ENCODE results near the gene TMEM135.
A peak's percentile ranks its signal among the peaks of the same experiment; 100 is the strongest.

TMEM135 gene

DNA sequence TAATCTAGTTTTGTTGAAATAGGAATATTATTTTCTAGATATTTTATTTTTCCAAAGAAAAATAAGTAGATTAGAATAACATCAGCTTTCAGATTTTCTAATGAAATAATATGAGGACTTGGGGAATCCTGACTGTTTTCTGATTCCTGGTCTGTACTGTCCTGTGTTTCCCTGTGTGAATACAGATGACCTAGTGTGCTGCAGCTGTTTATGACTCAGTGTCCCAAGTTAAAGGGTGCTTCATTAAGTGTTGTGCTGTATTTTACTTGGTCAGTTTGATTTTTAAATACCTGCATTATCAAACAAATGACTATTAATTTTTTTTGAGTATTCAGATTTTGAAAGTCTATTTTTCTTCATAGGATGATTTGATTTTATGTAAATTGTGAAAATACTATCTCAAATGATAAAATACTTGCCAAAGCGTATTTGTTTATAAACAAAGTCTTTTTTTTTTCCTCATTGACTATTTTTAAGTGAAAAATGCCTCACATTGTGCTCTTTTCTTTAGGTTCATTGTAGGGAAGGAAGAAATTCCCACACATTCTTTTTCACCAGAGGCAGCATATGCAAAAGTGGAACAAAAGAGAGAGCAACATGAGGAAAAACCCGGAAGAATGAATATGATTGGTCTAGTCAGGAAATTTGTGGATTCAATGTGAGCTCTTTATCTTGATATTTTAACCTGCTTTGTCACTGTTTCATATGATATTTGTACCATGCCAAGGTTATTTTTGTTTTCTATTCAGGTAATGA is 264.2 kb downstream of the TMEM135 start:
- DNase-seq (ENCODE audit: low read depth in 3 of 3) = no peak

DNA sequence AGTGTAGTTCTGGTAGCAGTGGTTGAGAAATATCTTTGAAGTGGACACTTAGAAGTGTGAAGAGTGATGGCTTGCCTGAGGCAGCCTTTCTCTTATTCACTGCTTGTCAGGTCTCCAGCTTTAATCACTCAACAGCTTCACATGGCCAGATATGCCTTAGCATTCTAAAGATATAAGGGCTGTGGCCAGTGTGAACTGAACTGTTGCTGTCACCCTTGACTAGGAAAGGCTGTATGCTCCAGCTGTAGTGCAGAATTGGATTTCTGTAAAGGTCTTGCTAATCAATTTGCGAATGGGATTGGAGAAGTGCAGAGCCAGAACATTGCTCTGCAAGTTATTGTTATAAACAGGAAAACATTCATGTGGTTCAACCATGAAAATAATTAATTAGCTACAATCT is 266.7 kb downstream of the TMEM135 start:
- DNase-seq (ENCODE audit: low read depth in 3 of 3) = no peak

DNA sequence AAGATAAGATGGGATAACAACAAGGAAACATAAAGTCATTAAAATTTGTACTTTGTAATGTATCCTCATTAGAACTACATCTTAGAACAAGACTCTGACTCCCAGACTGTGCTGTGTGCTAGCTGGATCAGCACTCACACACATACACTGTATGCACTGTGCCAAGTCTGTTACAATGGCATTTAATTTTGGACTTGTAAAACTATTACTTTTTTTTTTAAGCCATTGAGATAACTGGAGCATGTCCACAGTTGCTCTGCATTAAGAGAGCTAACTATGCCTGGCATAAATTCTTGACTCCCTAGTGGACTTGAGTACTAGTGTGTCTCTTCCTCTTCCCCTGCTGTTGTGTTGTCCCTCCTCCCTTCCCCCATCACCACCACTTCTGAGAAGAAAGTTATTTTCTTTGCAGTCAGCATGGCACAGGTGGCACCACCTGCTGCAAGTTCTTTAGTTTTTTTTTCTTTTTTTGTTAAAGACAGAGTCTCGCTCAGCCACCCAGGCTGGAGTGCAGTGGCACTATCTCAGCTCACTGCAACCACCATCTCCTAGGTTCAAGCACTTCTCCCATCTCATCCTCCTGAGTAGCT is 268.6 kb downstream of the TMEM135 start:
- no peak for DNase-seq (ENCODE audit: low read depth in 3 of 3)

DNA sequence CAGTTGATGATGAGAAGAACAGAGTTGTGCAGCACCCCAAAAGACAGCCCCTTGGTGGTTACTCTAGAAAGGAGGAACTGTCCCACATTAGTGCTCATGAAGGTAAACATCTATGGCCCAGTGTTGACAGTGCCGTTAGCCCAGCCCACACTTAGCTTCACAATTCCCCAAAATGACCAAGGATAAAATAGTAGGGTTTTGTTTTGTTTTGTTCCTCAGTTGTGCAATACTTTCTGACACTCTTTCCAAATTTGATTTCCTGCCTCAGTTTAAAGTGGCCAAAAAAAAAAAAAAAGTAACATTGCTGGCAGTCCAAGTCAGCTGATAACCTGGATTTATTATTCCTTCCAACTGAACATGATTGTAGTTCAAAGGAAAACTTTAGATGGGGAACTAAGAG is 269.4 kb downstream of the TMEM135 start:
- DNase-seq (ENCODE audit: low read depth in 3 of 3) = no peak

DNA sequence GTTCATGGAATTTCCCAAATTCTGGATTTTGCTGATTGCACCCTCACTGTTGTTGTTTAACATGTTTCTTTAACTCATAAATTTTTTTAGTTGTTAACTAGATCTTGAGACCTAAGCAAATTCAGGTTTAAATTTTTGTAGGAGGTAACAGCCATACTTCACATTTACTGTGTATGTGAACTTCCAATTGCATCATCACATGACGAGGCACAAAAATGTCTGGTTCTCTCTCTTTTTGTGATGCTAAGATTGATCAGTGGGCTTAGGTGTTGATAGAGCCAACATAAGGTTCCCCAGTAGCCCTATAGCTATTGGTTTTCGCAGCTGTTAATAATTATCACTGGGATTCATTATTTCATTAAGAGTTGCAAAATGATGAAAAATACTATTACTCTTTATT is 277.5 kb downstream of the TMEM135 start:
- DNase-seq (ENCODE audit: low read depth in 3 of 3) = no peak

DNA sequence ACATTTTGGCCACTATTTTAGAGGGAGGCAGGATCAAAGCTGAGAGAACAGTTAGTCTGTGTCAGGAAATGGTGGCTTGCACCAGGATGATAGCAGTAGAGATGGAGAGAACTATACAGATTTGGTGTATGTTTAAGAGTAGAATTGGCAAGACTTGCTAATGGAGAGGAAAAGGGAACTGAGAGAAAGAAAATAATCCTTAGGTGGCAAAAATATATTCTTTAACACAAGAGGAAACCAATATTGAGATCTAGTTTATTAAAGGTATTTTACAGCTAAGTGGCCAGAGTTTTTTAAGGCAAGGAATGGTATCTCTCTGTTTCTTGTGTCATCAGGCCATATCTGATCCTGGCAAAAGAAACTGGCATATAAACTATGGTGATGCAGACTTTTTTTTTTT is 278.8 kb downstream of the TMEM135 start:
- DNase-seq (ENCODE audit: low read depth in 3 of 3) = no peak

DNA sequence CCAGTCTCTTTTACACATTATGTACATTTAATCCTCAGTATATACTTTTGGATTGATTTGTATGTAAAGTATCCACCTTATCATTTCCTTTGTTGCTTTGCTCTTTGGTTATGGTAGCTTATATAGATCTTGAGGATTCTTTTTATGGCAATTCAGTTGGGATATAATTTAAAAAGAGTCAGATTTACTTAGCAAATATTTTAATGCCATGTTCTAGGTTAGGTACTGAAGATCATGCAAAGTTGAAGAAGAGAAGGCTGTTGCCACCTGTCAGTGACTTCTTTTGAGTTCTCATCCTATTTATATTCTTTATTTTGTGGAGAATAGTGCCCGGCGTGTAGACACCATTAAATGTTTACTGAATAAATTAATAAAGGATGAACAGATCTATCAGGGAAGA is 279.7 kb downstream of the TMEM135 start:
- no peak for DNase-seq (ENCODE audit: low read depth in 3 of 3)

DNA sequence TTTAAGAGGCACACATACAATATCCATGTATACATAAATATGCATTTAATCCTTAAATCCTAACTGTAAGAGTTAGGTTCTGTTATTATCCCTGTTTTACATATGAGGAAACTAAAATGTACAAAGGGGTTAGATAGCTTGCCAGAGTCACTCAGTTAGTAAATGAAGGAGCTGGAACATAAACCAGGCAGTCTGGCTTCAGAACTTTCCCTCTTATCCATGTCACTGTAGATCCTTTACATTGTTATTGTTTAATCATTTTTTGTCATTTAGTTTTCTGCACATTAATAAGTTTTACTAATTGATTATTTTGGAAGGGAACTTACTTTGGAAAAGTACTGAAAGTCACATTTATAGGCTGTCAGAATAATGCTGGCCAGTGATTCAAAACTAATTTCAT is 282.4 kb downstream of the TMEM135 start:
- no peak for DNase-seq (ENCODE audit: low read depth in 3 of 3)

DNA sequence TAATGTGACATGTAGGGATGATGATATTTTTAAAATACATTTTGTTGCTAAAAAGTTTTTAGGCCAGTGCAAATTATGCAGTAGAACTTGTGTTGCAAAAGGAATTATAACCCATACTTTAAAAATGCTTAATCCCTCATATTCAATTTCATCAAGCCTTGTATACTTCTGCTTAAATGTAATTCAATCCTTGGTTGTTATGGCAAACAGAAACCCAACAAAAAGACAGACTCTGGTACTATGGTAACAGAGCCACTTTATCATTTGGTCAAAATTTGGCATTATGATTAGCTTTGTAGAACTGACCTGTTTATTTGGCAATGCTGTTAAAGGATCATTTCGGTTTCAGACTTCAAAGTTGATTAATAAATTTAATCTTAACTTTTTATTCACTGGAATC is 284.8 kb downstream of the TMEM135 start:
- DNase-seq (ENCODE audit: low read depth in 3 of 3) = no peak

DNA sequence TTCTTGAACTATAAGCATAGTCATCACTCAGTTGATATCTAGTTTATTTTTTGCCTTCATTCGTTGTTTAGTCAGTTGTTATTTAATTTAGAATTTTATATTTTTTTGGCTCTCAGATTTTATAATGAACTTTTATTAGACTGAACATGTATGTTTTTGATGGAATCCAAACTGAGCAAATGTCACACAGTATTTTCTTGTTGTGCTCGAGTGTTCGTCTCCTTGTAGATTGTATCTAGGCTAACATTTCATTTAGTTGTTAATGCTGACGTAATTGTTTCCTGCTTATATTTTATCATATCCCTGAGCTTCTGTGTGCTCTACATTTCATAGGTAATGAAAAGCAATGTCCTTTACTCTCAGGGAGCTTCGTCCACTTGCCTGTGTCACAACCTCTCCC is 286.2 kb downstream of the TMEM135 start:
- DNase-seq (ENCODE audit: low read depth in 3 of 3) = no peak

DNA sequence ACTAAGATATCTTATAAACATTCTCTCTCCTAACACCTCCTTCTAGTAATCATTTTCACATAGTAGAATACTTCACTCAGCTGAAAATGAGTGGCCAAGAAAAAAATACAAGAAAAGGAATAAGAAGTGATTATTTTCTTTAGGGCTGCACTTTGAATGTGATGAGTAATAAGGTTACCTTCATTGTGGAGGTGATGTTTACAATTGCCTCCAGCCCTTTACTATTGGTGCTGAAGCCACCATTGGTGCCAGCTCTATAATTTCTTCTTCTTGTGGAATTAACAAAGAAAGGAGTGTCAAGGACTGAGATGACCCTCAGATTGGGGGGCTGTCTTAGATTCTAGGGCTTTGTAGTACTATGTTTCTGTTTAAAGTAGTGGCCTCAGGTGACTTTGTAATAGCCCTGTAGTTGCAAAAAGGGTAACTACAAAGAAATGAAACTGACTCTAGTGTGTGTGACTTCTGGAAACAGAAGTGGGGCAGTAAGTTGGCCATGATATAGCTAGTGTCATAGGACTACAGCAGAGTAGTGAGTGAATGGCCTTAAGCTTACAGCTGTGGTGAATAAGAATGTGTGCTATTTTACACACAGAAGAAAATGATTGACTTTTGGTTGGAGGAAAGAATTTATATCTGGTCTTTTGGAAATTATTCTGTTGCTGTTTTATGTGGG is 287.2 kb downstream of the TMEM135 start:
- no peak for DNase-seq (ENCODE audit: low read depth in 3 of 3)

DNA sequence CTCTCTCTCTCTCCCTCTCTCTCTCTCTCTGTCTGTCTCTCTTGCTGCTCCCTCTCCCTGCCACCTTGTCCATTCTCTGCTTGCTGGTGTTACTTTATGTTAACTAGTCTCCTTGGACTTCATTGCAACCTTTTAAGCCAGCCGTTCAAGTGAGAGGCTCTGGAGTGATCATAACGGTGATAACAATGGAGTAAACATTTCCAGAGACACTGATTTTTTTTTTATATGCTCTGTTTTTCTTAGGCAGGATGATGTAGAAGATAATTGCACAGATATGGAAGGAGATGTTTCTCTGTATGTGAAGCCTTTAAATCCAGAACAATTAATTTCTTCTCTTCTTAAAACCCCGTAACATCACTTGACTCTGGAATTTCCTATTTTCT is 287.7 kb downstream of the TMEM135 start:
- DNase-seq (ENCODE audit: low read depth in 3 of 3) = no peak

DNA sequence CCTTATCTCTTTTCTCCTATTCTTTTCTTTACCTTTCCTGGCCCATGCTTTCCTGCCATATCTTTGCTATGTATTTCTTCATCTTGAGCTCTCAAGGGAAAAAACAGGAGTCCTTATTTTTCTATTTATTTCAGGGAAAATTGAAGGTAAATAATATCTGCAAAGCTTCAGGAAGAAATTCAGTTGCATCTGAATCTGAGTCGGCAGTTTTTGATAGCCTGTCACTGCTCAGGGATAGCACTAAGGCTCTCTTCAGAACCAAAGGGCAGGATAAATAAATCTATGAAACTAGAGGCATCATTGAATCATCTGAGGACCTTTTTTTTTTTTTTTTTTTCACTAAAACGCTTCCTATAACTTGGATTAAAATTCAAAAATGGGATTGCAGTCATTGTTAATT is 288.9 kb downstream of the TMEM135 start:
- no peak for DNase-seq (ENCODE audit: low read depth in 3 of 3)

DNA sequence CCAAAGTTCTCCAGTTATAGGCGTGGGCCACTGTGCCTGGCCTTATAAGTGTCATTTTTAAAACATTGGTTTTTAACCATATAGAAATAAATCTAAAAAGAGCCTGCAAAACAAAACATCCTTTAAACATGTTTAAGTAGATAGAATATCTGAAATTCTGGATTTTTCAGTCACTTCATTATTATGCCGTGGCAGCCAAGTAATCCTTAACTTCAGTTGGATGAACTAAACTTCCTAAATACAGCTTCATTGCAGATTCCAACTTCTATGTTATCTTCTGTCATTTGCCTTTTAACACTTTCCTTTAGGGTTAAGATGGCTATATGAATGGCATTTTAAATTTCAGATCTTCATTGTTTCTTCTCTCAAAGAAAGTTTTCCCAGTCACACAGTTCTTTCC is 291.4 kb downstream of the TMEM135 start:
- DNase-seq (ENCODE audit: low read depth in 3 of 3) = no peak

DNA sequence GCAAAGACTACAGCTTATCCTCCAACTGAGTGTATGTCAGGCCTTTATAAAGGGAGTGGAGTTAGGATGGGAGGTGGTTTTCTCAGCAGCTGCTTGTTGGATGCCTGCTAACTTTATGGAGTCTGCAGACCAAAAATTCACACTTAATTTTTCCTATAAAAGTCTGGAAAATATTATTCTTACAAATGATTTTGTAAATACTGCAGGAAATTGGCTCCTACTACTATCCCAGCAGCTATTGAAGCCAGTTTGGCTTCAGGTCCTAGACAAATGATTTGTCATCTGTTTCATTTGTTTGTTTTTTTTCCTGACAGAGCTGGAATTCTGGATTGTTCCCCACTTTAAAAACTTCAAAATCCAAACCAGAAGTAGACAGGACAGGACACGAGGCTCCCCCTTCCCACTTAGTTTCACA is 292.5 kb downstream of the TMEM135 start:
- DNase-seq (ENCODE audit: low read depth in 3 of 3) = no peak

DNA sequence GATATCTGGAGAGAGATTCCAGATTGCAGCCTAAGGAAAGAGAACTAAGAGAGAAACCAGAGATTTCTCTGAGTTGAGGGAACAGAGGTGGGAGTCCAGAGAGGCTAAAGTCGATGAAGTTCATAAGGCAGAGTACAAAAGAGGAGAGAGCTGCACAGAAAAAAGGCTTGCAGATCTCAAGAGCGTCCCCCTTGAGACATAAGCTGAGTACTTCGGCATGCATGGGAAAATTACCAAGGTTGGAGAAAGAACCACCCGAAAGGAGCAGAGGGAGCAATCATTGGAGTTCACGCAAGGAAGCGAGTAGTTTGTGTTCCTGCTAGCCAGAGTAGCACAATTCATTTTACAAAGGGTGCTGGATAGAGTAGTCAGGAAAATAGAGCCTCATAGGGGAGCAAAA is 293.5 kb downstream of the TMEM135 start:
- no peak for DNase-seq (ENCODE audit: low read depth in 3 of 3)

DNA sequence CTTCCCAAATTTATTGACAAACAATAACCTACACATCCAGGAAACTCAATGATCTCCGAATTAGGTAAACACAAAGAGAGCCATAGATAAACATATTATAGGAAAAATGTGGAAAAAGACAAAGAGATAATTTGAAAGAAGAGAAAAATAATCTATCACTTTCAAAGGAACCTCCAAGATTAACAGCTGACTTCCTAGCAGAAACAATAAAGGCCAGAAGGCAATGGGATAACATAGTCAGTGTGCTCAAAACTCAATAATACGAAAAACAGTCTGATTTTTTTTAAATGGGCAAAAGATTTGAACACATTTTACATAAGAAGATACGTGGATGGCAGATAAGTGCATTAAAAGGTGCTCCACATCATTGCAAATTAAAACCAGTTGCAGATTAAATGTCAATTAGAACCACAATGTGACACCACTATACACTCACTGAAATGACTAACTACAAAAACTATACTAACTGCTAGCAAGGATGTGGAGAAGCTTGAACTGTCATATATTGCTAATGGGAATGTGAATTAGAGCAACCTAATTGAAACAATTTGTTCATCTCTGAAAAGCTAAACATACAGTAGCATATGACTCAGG is 300.4 kb downstream of the TMEM135 start:
- no peak for DNase-seq (ENCODE audit: low read depth in 3 of 3)

DNA sequence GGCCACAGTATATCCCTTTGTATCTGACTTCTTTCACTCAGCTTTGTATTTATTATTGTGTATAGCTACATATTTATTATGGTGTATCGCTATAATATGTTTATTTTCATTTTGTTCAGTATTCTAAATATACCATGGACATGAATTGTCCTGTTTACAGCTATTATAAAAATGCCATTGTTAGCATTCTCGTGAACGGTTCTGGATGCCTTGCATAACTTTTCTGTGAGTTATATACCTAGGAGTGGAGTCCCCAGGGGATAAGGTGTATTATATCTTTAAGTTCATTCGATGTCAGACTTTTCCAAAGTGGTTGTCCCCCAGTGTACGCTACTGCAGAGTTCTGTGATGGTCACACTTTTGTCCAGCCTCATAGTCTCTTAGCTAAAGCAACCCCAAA is 301.7 kb downstream of the TMEM135 start:
- no peak for DNase-seq (ENCODE audit: low read depth in 3 of 3)

DNA sequence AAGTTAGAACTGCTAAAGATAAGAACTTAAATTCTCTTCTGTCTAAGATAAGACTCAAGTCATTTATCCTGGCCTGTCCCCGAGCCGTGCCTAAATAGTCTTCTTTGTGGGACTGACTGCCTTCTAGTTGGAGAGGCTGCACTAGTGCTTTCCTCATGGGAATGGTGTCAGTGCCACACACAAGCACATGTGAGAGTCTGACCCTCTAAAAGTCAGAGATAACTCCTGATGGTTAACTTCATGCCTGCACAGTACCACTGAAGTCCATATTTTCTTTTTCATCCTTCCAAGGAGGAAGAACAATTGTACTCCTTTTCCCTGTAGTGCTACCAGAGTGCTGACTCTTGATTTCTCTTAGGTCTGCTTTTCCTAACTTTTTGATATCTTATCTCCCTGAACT is 309.7 kb downstream of the TMEM135 start:
- DNase-seq (ENCODE audit: low read depth in 3 of 3) = no peak

DNA sequence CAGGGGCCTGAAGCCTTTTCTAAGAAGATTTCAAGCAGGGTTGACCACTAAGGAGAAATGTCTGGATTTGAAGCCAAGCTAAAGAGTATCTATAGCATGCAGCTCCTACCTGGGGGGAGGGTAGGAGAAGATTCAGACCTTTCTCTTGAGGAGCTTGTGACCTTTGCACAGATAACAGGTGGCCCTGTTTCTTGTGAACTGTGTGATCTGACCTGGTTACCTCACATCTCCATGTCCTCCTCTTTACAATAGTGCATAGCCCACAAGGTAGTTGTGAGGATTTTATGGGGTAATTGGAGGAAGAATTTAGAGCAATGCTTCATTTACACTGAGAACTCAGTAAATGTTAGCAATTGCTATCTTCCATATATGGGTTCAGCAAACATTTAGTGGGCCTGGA is 310.1 kb downstream of the TMEM135 start:
- no peak for DNase-seq (ENCODE audit: low read depth in 3 of 3)

DNA sequence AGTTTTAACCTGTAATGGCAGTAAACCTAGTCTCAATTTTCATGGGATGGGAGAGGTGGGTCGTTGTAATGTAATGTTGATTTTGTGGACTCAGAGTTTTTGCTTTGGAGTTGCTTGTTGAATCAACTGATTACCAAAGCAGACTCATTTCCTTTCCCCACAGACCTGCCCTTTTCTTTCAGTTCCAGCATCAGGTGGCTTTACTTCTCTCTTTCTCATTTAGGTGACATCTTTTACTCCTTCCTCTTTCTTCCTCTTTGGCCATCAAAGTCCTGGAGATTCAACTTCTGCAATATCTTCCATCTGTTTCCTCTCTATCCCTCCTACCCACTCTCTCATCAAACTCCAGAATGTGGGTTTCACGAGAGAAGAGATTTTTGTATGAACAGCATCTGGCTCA is 313.9 kb downstream of the TMEM135 start:
- DNase-seq (ENCODE audit: low read depth in 3 of 3) = no peak

DNA sequence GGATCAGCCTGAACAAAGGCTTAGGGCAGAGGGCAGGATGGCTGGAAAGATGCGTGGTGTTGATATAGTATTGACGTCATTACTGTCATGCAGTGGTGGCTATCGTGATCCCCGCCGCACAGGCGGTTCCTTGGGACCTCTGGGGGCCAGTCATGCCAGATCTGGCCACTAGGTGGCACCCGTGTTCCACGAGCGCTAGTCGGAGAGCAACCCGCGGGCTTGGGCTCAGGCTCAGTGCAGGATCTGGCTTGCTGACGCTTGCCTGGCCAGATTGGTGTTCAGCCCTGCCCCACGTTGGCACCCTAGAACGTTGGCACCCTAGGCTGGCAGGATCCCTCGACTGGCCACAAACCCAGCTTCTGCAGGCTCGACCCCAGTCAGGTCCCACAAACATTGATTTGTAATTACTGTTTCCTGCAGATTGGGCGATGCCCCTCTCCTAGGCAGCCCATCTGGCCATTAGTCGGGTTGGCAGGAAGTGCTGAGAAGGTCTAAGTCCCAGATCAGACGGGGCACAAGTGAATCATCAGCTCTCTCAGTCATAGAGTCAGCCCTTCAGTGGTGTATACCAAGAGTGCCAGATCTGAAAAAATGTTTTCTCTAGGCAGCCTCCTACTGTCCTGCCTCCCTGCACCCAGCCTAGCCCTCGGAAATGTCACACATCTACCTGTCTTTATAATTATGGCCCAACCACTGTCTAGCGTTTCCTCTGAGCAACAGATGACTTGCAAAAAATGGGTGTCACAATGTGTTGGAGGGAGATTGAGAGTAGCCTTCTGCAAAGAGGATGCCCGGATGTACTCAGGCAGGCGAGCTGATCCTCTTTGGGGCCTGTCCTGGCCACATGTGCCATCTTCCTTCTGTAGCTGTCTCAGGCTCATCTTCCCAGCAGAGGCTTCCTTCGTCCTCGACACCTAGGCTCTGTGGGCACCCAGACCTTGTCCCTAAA is 315.3 kb downstream of the TMEM135 start:
- DNase-seq (ENCODE audit: low read depth in 3 of 3) = peak; percentile 65 to 82 (median 74)

Measured in stimulated activated CD4-positive, alpha-beta T cell treated with anti-CD3 and anti-CD28 coated beads, TNF-alpha, amount 100 ng/mL, for 24 hours (primary cell).